Fibroblast of lung (primary cell): Measurements from ENCODE around the gene AMBRA1. TPM values are rescaled to one million over a fixed set of nuclear protein-coding genes. Genes with fewer than 3 reads are reported as not detected.

Experiments used
- DNase-seq, 2 donors: peaks; one replicate each; pipeline versions ENCODE4 v3.0.0 to v3.0.0-alpha.2; 2010; ENCODE audit warnings: low read depth in 2 of 2
- H2AFZ ChIP-seq: 2 replicates; pipeline ENCODE4 v1.5.1; 2012; ENCODE audit warnings: low read length, control low read depth, inconsistent platforms
- H3K27ac ChIP-seq: 2 replicates; pipeline ENCODE4 v1.5.1; 2011; ENCODE audit warnings: low read length, control low read depth; ENCODE audit not compliant: insufficient read depth
- H3K27me3 ChIP-seq: 2 replicates; pipeline ENCODE4 v1.5.1; 2011; ENCODE audit warnings: mild to moderate bottlenecking, low read length; ENCODE audit not compliant: control insufficient read depth, insufficient read depth
- H3K36me3 ChIP-seq: 2 replicates; pipeline ENCODE4 v1.5.1; 2011; ENCODE audit warnings: low read length; ENCODE audit not compliant: control insufficient read depth, insufficient read depth
- H3K4me1 ChIP-seq: 2 replicates; pipeline ENCODE4 v1.5.1; 2011; ENCODE audit warnings: low read length; ENCODE audit not compliant: control insufficient read depth, insufficient read depth; ENCODE audit errors: extremely low read depth
- H3K4me2 ChIP-seq: 2 replicates; pipeline ENCODE4 v1.5.1; 2011; ENCODE audit warnings: low read length, control low read depth; ENCODE audit not compliant: insufficient read depth; ENCODE audit errors: extremely low read depth
- H3K4me3 ChIP-seq, 4 experiments: fragments of 200-600 bp in 1 of 4; sonication (generic) in 1 of 4; replicated peaks in 1 of 4; 2 replicates each; pipeline ENCODE4 v1.5.1; 2011 to 2016; ENCODE audit warnings: low read length in 4 of 4, low read depth in 3 of 4, mild to moderate bottlenecking in 3 of 4, control low read depth in 2 of 4, inconsistent platforms in 1 of 4, mixed read lengths in 1 of 4; ENCODE audit not compliant: insufficient read depth in 1 of 4; ENCODE audit errors: control extremely low read depth in 1 of 4
- H3K79me2 ChIP-seq: 2 replicates; pipeline ENCODE4 v1.5.1; 2012; ENCODE audit warnings: mild to moderate bottlenecking, low read length, inconsistent platforms; ENCODE audit not compliant: control insufficient read depth, insufficient read depth
- H3K9ac ChIP-seq: 2 replicates; pipeline ENCODE4 v1.5.1; 2011; ENCODE audit warnings: mild to moderate bottlenecking, low read length, control low read depth; ENCODE audit not compliant: insufficient read depth
- H3K9me3 ChIP-seq: 2 replicates; pipeline ENCODE4 v1.5.1; 2012; ENCODE audit warnings: low read depth, low read length; ENCODE audit not compliant: control insufficient read depth, insufficient read depth
- H4K20me1 ChIP-seq: 2 replicates; pipeline ENCODE4 v1.5.1; 2011; ENCODE audit warnings: low read length; ENCODE audit not compliant: control insufficient read depth, insufficient read depth; ENCODE audit errors: extremely low read depth
- EZH2 ChIP-seq: IDR thresholded peaks from 2 replicates; pipeline ENCODE4 v1.5.1; 2012; ENCODE audit warnings: low read length, control low read depth, mild to moderate bottlenecking; ENCODE audit errors: missing control alignments
- polyA plus RNA-seq, 2 donors: library from polyadenylated mRNA; depleted of rRNA in 1 of 2; stranded (reverse) in 1 of 2; unstranded in 1 of 2; fragments of >200 nt; gene quantifications; 2 replicates each; pipeline ENCODE4 v1.2.1, GENCODE V29; 2011 to 2012; ENCODE audit warnings: missing spikeins in 1 of 2
- total RNA-seq: library from RNA; depleted of rRNA; stranded (reverse); fragments of >200 nt; gene quantifications from 2 replicates; pipeline ENCODE4 v1.2.1, GENCODE V29; 2014
- TF ChIP-seq, protein P1 (sequence below), 2 donors: IDR thresholded peaks in 1 of 2; conservative IDR thresholded peaks in 1 of 2; 1 replicate in 1 of 2; 2 replicates in 1 of 2; pipeline ENCODE4 v1.5.1; 2011 to 2012; ENCODE audit warnings: low read length in 2 of 2, control low read depth in 1 of 2, inconsistent platforms in 1 of 2, low read depth in 1 of 2, mild to moderate bottlenecking in 1 of 2

Gene AMBRA1
- total and polyA plus RNA-seq, 2 donors (not counting 1 experiment from before 2014, with no cell fraction given): 8.3 to 23.3 TPM

DNA sequence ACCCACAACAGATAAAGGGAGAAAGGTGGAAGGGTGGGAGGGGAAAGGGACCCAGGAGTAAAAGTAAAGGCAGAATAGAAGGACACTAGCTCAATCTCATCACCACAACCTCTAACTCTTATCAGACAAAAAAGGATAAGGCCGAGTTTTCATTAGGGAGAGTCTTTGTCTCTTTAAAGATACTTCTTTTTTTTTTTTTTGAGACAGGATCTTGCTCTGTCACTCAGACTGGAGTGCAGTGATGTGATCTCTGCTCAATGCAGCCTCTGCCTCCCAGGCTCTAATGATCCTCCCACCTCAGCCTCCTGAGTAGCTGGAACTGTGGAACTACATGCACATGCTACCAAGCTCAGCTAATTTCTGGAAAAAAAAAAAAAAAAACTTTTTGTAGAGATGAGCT is 116.7 kb downstream of the AMBRA1 start:
- Histone ChIP-seq H2AFZ (no peak overlapping the region), H4K20me1 (no peaks in the 10 kb centered on the region), H3K27me3 (no peaks in the 10 kb centered on the region), H3K4me3 (no peak overlapping the region), H3K36me3 (no peaks in the 10 kb centered on the region), H3K27ac (no peak overlapping the region), H3K4me2 (no peak overlapping the region), H3K79me2 (no peaks in the 10 kb centered on the region), H3K9me3 (no peaks in the 10 kb centered on the region), H3K4me1 (no peaks in the 10 kb centered on the region), H3K9ac (no peak overlapping the region)
- DNase-seq: no peak
- TF ChIP-seq, protein P1, sequence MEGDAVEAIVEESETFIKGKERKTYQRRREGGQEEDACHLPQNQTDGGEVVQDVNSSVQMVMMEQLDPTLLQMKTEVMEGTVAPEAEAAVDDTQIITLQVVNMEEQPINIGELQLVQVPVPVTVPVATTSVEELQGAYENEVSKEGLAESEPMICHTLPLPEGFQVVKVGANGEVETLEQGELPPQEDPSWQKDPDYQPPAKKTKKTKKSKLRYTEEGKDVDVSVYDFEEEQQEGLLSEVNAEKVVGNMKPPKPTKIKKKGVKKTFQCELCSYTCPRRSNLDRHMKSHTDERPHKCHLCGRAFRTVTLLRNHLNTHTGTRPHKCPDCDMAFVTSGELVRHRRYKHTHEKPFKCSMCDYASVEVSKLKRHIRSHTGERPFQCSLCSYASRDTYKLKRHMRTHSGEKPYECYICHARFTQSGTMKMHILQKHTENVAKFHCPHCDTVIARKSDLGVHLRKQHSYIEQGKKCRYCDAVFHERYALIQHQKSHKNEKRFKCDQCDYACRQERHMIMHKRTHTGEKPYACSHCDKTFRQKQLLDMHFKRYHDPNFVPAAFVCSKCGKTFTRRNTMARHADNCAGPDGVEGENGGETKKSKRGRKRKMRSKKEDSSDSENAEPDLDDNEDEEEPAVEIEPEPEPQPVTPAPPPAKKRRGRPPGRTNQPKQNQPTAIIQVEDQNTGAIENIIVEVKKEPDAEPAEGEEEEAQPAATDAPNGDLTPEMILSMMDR (conservative IDR thresholded peaks at IDR 0.05 in 1 of 2, IDR thresholded peaks at IDR 0.05 in 1 of 2; ENCODE audit: low read depth in 1 of 2, low read length in 2 of 2): no peak
- no peak for TF ChIP-seq EZH2

DNA sequence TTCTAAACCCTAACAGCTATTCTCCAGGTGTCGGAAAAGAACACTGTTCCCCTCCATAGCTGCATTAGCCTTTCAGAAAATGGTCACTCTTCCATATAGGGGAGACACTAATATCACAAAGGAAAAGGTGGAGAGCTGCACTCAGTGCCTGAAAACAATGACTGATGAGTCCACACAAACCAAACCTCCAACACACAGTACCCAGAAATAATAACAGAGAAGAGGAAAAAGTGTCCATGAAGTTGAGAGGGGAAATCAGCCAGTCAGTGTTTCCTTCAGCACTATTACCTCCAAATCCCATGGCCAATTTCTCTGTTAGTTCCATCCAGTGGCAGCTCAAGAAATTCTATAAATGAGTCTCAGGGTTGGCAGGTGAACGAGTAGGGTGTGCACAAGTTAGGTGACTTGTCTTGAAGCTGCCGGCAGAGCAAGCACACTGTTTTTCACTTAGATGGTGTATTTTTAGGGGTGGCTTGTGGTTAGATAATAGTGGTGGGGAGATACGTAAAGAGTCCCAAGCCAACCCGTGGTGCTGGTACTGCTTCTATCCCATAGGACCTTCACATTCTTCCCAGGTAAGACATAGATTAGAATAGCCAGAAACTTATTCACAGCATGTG is 117.8 kb downstream of the AMBRA1 start:
- Histone ChIP-seq H3K4me3 (no peak overlapping the region), H3K27me3 (no peaks in the 10 kb centered on the region), H4K20me1 (no peaks in the 10 kb centered on the region), H3K9me3 (no peaks in the 10 kb centered on the region), H3K9ac (no peak overlapping the region), H3K4me1 (no peaks in the 10 kb centered on the region), H3K79me2 (no peaks in the 10 kb centered on the region), H2AFZ (no peak overlapping the region), H3K27ac (no peak overlapping the region), H3K36me3 (no peaks in the 10 kb centered on the region), H3K4me2 (no peak overlapping the region)
- TF ChIP-seq, protein P1 (conservative IDR thresholded peaks at IDR 0.05 in 1 of 2, IDR thresholded peaks at IDR 0.05 in 1 of 2; ENCODE audit: low read depth in 1 of 2, low read length in 2 of 2): no peak
- TF ChIP-seq EZH2: no peak
- no peak for DNase-seq

DNA sequence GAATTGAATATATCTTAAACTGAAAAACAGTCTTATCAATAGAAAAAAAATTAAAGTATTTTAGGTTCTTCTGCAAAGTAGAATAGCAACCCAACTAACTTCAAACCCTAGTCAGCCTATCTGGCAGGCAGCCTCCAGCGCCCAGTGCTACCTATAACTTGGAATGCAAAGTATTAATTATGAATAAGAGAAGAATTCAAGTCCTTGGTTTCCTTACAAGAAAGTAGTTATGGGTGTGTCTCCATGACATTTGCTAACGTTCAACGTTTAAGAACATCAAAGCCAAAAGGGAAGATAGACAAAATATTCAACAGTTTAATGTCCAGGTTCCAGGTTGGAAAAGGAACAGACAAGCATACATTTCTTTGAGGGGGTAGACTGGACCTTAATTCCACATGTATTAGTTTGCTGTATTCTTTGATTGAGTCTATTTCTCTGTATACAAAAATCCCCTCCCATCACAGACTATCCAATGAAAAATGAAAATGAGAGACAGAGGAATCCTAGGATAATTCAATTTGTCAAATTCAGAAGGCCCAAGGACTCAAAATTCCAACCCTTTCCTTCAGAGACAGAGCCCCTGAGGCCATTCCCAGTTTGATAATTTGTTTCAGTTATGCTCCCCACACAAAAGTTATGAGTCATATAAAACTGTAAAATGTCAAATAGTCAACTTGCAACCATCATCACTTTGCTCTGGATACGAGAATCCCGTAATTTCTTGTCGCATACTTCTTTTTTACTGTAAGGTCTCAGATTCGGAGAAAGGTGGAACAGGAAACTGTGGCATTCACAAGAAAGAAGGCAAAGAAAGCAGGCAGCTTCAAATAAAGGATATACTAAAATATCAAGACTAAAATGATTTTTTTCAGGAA is 118.5 kb downstream of the AMBRA1 start:
- H2AFZ ChIP-seq: no peak overlapping the region
- no peaks in the 10 kb centered on the region for H3K36me3 ChIP-seq
- no peak overlapping the region for H3K9ac ChIP-seq
- no peak overlapping the region for H3K4me3 ChIP-seq
- H4K20me1 ChIP-seq: no peaks in the 10 kb centered on the region
- DNase-seq: no peak
- no peak for TF ChIP-seq EZH2
- TF ChIP-seq, protein P1 (conservative IDR thresholded peaks at IDR 0.05 in 1 of 2, IDR thresholded peaks at IDR 0.05 in 1 of 2; ENCODE audit: low read depth in 1 of 2, low read length in 2 of 2): no peak
- no peaks in the 10 kb centered on the region for H3K9me3 ChIP-seq
- no peak overlapping the region for H3K27ac ChIP-seq
- no peaks in the 10 kb centered on the region for H3K79me2 ChIP-seq
- H3K4me2 ChIP-seq: no peak overlapping the region
- no peaks in the 10 kb centered on the region for H3K4me1 ChIP-seq
- H3K27me3 ChIP-seq: no peaks in the 10 kb centered on the region
